HG02642 (cell line): ENCODE data around the gene HTRA3.

Source experiments
- ATAC-seq: cut with Tn5 transposase; IDR thresholded peaks from one replicate; pipeline ENCODE4 v1.9.1; 2021; ENCODE audit warnings: mild to moderate bottlenecking; ENCODE audit not compliant: unreplicated experiment, poor library complexity

HTRA3 gene

DNA sequence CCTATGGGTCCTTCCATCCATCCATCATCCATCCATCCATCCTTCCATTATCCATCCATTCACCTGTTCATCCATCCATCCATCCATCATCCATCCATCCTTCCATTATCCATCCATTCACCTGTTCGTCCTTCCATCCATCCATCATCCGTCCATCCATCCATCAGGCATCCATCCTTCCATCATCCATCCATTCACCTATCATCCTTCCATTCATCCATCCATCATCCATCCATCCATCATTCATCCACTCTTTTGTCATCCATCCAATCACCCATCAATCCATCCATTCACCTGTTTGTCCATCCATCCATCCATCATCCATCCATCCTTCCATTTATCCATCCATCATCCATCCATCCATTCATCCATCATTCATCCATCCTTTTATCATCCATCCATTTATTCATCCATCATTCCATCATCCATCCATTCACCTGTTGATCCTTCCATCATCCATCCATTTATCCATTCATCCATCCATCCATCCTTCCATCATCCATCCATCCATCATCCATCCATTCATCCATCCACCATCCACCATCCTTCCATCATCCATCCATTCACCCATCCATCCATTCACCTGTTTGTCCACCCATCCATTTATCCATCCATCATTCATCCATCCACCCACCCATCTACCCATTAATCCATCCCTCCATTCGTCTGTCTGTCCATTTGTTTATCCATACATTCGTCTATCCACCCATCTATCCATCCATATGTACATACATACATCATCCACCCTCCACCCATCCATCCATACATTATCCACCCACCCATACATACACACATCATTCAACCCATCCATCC, 35.7 kb upstream of the HTRA3 start:
- no peak for ATAC-seq

DNA sequence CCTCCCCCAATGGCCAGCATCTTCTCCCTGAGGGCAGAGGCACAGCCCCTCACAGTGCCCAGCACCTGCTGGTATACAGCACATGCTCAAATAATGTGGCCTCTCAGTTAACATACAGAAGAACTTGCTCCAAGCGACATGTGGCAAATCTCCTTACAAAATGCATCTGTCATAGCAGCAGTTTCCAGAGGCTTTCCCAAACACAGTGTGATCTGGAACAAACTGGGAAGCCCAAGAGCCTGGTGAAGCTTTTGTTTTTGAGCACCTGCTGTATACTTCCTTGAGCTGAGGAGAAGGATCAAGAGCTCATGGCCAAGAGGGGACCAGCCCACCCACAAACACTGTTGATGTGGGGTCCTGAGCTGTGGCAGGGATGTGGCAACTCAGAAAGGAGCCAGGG, 34.8 kb upstream of the HTRA3 start:
- no peak for ATAC-seq

DNA sequence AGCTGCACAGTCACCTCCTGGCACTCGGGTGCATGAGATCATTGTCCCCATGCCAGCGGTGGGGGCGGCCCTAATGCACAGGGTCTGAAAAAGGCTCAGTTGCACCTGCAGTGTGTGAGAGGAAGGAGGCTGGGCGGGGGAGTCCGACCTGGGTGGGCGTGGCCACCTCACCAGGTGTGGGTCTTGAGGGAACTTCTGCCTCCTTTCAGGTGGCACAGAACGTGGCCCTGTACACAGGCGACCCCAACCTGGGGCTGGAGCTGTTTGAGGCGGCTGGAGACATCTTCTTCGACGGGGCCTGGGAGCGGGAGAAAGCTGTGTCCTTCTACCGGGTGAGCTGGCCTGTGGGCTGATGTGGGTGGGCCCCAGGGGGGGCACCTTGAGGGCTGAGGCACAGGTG, 34.3 kb upstream of the HTRA3 start:
- no peak for ATAC-seq

DNA sequence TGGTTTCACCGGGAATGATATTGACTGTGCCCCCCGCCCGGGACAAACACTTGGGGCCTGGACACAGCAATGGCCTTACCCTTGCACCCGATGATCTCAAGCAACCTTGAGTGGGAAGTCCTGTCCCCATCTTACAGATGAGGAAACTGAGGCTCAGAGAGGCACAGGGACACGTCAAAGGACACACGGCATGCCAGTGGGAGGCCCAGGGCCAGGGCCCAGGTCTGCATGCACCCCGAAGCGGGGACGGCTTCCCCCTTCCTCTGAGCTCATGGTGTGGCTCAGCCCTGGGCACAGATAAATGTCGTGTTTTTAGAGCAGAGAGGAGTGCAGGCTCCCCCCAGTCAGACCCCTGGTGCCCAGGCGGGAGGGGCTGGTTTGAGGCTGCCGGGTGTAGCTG, 33.9 kb upstream of the HTRA3 start:
- ATAC-seq: no peak

DNA sequence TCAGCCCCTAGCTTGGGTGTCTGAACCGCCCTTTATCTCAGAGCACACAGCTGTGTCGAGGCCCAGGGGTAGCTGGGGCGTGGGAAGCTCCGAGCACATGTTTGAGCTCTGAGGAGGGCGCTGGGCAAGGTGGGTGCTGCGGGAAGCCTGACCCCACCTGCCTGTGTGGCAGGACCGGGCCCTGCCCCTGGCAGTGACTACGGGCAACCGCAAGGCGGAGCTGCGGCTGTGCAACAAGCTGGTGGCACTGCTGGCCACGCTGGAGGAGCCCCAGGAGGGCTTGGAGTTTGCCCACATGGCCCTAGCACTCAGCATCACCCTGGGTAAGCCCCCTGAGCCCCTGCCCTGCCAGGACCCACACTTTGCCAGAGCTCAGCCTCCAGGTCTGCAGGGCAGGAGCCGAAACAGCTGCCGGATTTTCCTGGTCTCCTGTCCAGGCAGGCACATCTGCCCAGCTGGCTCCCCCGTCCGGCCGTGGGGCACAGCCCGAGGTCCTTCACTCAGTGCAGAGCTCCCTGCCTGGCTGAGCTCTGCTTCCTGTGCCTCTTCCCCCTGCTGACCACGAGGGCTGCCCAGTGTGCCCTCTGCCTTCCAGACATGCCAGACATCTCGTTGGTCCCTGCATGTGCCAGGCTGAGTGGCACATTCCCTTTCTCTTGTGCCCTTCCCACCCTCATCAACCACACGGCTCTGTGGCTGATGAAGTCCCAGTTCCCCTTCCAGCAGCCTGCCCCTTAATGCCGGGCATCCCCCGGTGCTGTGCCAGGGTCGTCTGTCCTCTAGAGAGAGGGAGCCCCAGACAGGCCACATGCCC, 33.2 kb upstream of the HTRA3 start:
- ATAC-seq: no peak

DNA sequence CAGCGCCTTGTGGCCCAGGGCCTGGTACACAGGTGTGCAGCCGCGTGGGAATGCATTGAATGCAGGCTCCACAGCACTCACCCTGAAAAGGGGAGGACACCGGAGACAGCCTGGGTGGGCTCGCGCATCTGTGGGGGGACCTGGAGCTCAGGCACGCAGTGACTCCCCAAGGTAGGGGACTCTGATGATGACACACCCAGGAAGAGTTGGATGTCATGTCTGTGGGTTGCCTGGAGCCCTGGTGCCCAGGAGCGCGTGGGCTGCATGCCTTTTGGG, 32.7 kb upstream of the HTRA3 start:
- no peak for ATAC-seq

DNA sequence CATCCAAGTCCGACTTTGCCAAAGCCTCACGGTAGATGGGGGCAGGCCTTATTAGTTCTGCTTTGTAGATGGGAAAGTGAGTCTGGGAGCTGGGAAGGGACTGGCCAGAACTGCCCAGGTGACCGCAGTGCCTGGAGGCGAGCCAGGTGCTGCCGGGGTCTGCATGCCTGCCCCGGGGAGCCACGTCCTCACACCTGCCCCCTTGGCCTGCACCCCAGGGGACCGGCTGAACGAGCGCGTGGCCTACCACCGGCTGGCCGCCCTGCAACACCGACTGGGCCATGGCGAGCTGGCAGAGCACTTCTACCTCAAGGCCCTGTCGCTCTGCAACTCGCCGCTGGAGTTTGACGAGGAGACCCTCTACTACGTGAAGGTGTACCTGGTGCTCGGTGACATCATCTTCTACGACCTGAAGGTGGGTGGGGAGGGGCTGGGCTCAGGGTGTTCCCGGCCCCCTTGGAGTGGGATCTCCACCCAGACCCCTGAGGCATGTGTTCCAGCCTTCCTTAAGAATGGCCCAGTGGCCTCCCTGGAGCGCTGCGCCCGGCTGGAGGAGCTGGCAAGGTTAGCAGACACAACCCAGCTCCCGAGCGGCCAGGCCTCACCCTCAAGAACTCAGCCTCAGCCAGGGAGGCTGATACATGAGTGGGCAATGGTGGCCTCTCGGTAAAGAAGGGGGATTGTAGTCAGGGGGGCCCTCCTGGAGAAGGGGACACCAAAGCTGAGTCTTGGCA, 32.1 kb upstream of the HTRA3 start:
- ATAC-seq: no peak

DNA sequence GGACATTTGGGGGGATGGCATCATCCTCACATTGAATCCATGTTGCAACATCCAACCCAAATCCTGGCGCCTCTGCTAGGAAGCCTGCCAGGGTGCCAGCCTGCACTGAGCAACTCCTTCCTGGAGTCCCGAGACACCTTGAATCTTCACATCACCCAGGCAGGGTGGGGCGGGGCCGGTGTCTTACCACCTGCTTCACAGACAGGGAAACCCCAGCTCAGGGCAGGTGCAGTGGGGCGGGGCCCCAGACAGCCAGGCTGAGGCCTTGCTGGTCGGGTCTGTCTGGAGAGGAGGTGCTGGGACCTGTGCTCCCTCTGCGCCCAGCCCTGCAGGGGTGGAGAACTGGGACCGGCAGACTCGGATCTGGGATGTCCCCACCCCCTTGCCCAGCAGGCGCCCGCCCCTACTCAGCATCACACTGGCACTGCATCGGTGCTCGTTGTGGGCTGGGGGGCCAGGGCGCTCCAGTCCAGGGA, 31.5 kb upstream of the HTRA3 start:
- no peak for ATAC-seq

DNA sequence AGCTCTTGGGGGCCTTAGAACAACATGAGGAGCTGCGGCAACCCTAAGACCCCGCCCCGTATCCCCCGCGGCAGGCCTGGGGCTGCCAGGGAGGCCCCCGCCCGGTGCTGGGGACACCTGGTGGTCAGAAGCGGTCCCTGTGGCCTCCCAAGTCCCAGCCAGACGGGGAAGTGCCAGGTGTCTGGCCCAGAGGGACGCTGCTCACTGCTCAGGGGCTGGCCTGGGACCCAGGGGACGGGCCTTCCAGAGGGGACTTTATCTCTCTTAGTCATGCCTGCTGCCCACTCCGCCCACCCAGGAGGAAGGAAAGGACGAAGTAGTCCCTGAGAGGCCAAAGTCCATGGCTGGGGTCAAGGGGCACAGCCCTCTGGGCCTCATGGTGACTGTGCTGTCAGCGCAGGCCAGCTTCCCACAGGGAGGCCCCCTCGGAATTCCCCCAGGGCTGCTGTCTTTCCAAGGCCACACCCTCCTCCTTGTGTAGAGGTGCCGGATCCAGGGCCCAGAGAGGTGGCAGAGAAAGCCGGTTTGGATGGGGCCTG, 31.0 kb upstream of the HTRA3 start:
- ATAC-seq: no peak

DNA sequence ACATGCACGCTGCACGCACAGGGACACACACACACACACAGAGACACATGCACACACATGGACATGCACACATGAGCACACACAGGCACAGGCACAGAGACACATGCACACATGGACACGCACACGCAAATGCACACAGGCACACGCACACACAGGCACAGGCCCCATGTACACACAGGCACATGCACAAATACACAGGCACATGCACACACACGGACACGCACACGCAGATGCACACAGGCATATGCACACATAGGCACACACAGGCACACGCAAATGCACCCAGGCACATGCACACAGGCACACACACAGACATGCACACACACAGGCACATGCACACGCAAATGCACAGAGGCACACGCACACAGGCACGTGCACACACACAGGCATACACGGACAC, 30.3 kb upstream of the HTRA3 start:
- ATAC-seq: no peak

DNA sequence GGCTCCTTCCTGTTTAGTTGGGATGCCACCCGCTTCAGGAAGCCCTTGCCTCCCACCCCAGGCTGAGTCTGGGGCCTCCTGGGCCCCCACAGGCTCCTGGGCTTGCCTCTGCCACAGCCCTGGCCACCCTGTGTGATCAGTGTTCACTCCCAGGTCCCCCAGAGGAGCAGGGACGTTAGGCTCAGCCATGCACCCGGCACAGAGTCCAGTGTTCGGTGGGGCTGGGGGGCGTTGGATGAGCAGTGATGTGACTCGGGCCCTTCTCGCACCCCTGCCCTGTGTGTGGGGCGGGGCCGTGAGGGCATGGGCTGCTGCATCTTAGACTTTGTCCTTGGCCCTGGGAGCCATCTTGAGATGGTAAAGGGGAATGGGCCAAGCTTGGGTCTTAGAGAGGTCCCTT, 29.9 kb upstream of the HTRA3 start:
- ATAC-seq: no peak

DNA sequence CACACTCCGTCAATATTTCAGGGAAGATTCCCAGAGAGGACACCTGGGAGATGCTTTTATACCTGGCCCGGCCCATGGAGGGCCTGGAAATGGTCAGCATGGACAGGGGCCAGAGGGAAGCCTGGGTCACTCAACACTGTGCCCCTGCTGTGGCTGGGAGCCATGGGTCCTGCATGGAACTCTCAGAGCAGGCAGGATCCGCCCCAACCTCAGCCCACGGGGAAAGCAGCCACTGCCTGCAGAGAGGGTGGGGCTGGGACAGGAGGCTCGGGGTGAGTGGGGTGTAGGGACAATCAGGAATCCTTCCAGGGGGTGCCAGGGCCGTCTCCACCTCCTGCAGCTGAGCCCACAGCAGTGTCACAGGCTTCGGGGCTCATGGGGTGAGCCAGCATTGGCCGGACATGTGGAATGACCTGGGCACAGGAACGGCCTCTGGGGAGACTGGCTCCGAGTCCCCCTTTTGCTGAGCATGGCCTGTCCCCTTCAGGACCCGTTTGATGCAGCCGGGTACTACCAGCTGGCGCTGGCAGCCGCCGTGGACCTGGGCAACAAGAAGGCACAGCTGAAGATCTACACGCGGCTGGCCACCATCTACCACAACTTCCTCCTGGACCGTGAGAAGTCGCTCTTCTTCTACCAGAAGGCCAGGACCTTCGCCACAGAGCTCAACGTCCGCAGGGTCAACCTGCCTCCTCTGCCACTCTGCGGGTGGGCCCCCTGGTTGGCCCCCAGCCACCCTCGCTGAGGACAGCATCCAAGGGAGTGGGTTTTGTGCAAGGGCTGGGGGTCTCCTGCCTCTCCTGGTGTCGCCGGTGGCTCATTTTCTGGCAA, 29.1 kb upstream of the HTRA3 start:
- no peak for ATAC-seq

DNA sequence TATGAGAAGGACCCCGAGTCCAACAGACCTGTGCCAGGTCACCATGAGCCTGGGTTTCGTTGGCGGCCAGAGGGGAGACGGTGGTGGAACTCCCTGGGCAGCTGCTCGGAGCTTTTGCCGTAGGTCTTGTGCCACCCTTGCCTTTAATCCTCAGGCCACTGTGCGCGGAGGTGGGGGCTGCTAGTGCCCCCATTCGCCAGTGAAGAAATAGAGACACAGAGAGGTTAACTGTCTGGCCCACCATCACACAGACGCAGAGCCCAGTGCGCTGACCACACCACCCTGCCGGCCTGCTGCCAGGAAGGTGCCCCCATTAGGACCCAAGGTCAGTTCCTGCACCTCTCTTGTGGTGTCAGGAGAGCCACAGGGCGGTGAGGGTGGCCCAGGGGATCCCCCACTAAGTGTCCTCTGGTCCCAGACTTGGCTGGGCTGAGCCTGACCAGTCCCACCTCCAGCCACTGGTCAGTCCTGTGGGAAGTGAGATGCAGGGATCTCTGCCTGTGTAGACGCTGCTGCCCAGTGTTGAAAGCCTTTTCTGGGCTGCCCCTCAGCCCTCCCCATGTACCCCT, 28.3 kb upstream of the HTRA3 start:
- ATAC-seq: no peak

DNA sequence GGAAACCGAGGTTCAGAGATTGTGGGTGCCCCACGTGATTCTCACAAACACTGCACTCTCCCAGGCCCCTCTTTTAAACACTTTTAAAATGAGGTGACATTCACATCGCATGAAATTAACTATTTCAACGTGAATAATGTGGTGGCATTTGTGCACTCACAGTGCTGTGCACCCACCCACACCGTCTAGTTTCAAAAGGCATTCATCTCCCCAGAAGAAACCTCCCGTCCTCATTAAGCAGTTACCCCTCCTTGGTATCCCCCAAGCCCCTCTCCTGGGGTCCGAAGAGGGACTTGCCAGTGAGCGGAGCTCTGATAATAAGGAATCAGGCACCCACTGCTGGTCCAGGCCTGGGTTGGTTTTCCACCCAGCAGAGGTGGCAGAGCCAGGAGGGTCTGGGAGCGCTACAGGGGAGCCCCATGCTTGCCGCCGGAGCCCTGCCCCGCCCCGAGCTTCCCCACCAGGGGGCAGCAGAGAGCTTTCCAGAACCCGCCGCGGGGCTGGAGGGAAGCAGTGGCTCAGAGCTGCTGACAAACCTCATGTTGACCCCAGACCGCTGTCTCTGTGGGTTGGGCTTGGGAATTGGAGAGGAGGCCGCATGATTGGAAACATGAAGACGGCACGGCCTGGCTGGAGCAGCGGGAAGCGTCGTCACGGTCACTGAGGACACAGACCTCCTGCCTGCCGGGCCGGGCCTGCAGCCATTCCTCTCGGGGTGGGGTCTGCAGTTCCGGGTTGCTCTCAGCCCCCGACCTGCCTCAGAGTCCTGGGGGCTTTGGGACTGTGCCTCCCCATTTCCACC, 27.5 kb upstream of the HTRA3 start:
- peak; percentile 77 for ATAC-seq

DNA sequence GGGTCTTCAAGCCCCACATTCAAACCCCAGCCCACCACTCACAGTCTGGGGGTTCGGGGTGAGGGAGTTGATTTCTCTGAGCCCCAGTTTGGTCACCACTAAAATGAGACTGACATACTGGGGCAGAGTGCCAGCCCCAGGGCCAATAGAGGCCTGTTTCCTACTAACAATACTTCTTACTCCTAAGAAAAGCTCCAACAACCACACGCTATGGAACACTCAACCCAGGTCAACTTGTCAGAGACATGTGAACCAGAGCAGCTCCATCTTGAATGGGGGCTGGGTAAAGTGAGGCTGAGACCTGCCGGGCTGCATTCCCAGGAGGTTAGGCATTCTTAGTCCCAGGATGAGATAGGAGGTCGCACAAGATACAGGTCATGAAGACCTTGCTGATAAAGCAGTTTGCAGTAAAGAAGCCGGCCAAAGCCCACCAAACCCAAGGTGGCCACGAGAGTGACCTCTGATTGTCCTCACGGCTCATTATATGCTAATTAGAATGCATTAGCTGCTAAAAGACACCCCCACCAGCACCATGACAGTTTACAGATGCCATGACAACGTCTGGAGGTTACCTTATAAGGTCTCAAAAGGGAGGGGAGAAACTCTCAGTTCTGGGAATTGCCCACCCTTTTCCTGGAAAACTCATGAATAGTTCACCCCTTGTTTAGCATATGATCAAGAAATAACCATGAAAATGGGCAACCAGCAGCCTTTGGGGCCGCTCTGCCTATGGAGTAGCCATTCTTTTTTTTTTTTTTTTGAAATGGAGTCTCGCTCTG, 26.6 kb upstream of the HTRA3 start:
- no peak for ATAC-seq

DNA sequence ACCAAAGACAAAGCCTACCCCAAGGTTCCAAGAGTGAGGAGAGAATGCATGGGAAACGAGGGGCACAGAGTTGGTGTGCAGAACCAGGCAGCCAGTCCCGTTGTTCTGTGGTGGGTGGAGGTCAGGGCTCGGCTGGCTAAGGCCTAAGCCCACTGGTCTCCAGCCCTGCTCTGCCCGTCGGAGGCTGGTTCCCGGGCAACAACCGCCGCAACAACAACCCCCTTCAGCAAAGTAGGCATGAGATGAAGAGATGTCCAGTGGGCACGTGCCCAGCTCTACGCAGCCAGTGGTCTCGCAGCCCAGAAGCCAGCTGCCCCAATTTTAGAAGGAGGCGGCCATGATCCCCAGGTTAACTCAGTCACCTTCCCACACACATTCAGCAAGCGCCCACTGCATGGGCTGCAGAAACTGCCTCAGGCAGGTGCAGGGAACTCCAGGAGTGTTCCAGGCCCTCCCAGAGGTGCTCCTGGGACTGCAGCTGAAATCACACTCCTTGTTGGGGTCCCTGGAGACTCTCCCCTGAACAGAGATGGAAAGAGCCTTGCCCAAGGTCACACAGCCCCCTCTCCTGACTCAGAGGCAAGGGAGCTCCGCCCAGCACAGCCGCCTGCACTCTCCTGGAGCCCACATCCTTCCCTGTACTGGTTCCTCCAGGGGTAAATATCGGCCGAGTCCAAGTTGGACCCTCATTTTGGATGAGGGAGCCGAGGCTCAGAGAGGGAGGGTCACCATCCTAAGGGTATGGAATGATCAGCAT, 25.4 kb upstream of the HTRA3 start:
- no peak for ATAC-seq

DNA sequence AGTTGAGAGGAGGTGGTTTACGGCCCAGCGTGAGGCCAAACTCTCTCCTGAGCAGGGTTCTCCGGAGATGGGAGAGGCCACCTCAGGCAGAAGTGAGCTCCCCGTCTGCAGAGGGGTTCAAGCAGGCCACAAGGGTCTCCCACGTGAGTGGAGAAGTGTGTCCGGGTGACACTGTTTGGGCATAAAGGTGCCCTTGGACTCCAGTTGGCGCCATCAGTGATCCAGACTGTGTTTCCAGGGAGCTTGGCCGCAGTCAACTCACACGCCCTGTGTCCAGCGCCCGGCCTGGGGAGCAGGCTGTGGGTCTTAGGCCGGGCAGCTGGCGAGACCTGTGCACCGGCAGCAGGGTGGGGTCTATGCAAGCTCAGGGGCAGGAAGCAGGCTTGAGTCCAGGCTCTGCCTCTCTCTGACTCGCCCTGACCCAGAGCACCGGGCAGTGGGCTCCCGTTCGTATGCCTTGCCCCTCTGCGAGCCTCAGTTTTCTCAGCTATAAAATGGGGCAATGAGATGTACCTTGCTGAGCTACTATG, 24.6 kb upstream of the HTRA3 start:
- ATAC-seq: no peak
